NK-92 treated with Interleukin-12 subunit alpha and Interleukin-12 subunit beta, amount 100 ng/mL, for 24 hours (cell line): ENCODE data around the gene STUM.

Source experiments
- DNase-seq: peaks from one replicate; lab custom pipeline; 2025; lab: John Stamatoyannopoulos, UW

STUM gene

DNA sequence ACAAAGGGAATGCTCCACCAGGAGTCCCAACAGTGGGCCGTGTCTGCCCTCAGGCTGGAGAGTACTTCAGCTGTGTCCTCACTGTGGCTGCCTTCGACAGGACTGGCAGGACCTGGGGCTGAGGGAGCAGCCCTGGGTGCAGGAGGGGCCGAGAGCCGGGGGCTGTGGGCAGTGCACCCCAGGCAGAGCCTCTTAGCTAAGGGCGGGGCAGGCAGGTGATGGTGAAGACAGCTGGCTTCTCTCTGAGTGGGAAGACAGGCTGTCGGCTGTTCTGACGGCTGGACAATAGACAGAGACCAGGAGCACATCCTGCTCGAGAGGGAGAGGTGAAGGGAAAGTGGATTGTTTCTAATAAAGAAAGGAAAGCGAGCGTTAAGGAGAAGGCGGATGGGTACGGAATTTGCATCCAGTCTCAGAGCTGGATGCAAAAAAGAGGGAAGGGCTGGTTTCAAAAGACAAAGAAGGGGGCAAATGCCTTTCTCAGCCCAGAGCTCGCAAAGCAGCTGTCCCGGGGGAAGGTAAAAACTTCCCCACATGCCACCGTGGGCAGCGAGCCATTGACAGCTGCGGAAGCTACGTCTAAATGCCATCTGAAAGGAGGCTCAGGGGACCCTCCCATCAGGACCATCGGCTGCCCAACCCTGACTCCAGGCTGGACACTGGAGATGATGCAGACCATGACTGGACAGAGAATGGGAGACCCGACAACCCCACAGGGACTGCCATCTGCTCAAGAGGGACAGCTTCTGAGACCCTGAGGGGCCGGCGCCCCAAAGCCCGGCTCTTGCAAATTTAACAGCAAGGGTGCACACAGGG lies 92.0 kb downstream of the STUM start:
- DNase-seq = no peak

DNA sequence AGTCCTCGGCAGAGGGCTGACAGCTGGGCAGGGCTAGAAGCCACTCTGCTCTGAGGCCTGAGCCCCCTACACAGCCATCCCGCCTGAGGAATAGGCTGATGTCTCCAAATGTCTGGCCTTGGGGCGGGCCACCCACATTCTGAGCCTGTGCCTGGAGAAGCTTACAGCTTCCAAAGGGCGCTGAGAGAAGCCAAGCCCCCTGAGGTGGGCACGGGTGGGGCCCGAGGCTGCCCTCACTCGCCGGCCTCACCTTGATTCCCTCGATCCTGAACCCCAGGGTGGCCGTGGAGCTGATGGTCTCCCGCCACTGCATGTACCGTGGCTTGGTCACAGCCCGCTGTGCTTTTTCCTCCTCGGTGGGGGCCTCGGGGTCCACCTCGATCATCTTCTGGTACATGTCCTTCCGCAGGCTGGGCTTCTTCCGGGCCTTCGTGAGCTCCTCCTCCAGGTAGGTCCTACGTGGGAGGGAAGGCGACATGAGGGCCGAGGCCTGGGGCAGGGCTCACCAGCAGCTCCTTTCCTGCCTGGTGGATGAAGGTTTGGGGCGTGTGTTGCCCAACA lies 93.2 kb downstream of the STUM start:
- DNase-seq = no peak

DNA sequence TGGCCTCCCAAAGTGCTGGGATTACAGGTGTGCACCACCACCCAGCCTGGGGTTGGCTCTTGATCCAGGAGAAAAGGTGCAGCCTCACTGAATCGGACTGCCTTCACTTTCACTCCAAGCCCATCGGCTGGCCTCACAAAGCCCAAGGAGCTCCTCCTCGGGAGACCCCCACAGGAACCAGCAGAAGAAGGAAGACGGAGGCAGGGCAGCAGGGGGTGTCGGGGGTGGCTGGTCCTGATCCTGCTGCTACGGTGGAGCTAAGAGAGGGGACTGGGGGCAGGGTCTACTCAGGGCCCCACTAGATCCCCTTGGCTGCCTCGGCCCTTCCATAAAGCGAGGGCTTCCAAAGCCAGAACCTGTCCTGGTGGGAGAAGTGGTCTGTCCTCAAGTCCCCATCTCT lies 93.9 kb downstream of the STUM start:
- DNase-seq = no peak

DNA sequence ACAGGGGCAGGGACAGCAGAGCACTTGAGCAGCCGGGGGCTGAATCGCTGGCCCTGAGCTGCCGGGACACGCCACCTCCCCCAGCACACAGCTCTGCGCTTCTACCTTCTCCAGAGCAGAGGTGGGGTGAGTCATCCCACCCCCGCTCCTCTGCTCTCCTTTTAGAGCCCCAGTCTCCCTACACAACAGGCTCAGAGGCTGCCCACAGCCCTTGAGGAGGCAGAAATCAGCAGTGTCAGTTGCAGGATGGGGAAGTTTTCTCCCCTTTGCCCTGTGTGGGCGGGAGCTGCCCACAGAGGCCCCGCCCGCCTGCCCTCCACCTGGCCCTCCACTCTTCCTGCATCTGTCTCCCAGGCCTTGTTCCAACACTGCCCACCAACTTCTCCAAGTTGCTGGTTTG lies 94.6 kb downstream of the STUM start:
- DNase-seq = no peak

DNA sequence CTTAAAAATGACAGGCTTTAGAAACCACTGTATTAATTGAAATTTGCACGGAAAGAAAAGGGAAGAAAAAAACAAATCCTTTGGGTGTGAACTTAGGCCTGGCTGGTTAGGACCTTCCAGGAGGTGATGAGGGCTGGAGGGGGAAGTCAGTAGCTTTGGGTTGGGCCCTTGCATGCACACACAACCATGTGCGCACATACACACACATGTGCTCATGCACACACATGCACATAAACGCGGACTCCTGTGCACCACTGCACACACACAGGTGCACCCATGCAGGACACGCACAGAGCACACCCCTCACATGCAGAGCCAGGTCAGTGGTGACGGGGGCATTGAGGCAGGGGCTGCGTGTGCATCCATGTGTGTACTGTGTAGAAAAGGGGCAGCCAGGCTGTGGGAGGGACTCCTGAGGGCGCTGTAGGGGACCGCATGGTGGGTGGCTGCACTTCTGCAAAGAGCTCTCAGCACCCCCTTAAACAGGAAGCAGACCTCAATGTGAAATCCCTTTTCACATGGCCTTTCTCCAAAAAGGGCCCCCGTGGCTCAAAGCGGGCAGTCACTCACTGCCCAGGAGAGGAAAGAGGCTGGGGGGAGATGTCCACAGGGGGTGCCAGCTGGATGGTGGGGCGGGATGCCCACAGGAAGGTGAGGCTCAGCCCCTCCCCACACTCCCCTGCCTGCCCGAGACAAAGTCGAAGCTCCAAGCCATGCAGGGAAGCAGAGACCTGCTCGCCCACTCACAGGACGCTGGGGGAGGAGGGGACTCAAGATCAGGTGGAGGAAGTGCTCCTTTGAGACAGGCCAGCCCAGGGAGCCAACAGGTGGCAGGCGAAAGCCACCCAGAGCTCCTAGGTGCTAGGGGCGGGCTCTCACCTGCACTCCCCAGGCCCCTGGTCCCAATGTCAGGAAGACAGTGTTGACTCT lies 95.3 kb downstream of the STUM start:
- DNase-seq = no peak

DNA sequence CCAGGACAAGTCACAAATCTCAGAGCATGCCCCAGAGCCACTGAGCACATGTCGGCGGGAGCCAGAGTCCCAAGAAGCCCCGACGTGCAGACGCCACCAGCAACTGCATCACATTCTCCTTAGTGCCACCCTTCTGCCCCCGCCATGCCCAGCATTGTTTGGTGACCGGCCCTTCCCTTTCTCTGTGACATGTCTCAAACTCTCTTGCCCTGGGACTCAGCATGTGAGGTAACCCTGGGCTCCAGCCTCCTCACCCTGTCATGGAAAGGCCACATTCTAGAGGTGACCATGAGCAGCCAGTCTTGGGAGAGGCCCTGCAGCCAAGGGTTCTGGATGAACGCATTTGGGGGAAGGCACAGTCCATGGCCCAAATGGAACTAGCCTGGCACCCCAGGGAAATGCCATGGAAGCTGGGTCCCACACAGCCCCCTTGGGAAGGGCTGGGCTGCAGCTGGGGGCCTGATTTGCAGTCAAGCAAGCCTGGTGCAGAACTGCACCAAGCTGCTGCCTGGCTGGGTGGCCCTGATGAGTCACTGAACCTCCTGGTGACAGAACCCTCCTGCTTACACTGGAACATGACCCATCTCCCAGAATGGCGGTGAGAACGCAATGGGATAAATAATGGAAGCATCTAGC lies 96.1 kb downstream of the STUM start:
- no peak for DNase-seq

DNA sequence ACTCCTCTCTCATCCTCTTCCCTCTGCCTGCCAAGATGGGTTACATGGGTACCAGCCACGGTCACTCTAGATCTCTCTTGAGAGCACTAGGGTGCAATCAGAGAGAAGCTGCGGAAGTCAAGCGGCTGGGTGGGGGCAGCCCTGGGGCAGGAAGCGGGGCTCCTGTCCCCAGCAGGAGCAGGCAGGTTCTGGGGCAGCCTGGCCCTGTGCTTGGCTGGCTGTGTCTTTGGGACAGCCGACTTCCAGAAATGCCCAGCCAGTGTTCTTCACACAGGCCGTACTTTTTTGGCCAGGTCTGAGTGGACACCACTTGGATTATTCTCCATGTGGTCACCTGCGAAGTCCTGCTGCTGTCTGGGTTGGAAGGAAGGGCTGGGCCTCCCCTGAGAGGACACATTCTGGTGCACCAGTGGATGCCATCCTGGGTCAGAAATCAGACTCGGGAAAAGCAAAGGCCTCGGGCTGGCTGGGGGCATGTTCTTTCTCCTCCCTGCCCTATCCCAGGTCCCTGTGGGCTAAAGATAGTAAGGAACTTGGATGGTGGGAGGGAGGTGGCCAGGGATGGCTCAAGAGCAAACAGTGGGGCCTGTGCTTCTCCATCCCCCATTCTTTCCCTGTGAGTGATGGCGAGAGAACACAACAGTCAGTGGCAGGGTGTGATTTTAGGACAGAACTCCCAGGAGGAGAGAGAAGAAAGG lies 96.9 kb downstream of the STUM start:
- DNase-seq = no peak

DNA sequence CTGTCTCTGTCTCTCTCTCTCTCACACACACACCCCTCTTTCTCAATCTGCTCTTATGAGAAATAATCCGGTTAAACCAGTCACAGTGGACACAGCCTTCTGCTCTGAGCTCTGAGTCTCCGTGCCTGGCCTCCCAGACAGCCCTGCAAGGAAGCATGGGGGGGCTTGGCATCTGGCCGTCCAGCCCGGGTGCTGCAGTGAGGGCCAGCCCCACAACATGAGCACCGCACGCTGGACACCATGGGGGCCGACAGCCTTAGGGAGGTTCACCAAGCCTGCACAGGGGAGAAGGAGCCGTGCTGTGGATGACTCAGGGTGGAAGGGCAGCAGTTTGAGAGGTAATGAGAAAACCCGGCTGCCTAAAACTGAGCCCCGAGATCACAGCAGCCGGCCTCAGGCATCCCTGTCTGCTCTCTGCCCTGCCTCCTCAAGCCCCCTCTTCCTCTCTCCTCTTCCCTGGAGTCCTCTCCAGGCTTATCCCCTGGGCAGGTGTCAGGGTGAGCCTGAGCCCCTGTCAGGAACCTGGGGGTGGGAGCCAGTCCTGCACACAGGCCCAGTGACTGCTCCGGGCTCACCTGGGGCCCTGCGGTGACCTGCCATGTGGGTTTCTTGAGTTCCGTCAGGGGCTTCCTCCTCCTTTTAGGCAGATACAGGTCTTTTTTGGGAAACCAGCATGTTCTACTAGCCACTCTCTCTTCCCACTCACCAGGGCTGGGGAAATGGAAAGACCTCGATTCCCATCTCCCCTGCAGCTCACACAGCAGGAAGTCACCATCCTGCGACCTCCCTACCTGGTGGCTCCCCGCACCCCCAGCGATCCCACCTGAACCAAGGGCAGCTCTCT lies 97.7 kb downstream of the STUM start:
- DNase-seq = no peak

DNA sequence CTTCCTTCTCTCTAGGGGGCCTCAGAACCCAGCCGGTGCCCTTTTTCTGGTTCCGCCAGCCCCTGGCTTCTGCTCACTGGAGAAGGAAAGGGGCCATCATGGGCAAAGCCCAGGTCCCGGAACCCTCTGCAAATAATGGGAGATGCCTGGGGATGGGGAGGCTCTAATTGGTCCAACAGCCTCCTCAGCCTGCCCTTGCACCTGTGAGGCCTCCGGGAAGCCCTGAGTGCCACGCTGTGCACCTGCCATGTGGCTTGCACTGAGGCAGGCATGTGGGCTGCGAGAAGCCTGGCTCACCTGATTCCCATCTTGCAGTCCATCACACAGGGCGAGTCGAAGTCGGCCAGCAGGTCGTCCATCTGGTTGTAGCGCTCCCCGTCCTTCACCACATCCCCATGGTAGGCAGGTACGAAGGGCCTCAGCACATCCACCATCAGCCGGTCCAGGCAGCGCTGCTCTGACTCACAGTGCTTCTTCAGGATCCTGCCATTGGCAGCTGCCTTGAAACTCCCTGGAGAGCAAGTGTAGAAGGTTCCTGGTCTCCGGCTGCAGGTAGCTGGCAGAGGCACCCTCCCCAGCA lies 98.4 kb downstream of the STUM start:
- no peak for DNase-seq

DNA sequence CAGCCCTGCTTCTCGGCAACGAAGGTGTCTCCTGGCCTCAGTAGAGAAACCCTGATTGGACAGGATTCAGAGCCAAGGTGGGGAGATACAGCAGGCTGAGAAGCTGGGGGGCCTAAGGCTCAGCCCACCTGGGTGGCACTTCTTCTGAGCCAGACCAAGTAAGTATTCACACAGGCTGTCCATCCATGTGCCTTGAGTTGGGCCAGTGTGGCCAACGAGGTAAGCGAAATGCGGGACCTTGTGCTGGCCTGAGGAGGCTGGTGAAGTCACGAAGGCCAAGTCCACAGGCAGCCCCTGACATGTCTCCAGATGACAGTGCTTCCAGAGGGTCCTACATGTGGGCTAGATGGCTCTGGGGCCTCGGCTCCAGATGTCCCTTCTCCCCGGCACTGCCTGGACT lies 99.2 kb downstream of the STUM start:
- no peak for DNase-seq

DNA sequence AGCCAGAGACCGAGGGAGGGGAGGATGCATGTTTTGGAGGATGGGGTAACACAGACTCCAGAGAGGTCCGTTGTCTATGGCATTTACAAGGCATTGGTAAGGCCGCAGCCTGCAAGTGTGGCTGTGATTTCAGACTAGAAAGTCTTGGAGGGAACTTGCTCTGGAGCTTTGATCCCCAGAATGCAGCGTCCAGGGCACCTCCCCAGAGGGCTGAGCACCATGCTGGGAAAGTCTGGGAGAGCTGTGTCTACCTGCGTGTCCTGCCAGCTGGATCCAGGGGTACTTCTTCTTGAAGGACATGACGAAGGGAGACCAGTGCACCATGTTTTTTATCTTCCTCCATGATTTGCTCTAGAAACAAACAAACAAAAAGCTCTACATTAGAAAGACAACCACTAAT lies 99.9 kb downstream of the STUM start:
- no peak for DNase-seq

DNA sequence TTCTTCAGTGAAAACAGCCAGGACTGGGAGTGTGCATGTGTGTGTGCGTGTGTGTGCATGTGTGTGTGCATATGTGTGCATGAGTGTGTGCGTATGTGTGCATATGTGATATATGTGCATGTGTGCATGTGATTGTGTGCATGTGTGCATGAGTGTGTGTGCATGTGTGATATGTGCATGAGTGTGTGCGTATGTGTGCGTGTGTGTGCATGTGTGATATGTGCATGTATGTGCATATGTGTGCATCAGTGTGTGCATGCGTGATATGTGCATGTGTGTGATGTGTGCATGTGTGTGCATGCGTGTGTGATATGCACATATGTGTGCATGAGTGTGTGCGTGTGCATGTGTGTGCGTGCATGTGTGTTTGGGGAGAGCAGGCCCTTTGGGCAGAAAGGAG lies 100.7 kb downstream of the STUM start:
- no peak for DNase-seq

DNA sequence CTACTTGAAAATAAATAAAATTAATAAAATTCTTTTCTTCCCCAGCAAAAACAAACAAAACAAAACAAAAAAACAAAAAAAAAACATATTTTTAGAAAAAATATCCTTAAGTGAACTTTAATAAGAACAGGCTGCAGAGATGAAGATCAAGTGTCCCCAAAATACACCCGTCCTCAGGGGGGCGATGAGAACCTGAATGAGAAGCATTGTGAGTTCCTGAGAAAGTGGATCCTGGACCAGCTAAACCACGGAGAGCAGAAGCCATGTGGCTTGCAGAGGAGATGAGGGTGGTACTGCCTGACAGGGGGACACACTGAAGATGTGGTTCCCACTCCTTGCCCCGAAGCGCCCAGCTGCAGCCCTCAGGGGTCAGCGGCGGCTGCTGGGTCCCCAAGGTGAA lies 101.2 kb downstream of the STUM start:
- DNase-seq = no peak

DNA sequence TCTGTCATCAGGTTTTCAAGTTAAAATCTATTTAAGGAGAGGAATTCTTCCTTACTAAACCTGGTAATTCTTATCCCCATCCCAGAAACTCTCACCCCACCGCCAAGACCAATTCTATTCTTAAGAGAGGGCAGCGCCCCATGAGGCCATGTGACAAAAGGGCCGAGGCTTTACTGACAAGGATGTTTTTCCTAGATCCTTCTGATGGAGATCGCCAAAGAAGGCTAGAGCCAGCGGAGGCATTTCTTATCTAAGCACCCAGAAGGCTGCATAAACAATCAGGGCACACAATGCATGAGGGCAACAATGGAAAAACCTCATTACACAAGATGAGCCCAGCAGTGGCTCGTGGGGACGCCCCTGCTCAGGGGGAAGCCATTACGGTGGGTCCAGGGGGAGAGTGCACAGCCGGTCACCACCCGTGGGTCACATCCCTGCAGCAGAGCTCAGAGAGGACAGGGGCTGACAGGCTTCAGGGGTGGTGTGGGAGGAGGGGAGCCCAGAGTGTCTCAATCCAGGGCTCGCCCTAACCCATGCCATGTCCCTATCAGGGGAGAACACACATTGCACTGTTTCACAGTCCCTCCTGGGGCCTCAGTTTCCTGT lies 101.8 kb downstream of the STUM start:
- no peak for DNase-seq

DNA sequence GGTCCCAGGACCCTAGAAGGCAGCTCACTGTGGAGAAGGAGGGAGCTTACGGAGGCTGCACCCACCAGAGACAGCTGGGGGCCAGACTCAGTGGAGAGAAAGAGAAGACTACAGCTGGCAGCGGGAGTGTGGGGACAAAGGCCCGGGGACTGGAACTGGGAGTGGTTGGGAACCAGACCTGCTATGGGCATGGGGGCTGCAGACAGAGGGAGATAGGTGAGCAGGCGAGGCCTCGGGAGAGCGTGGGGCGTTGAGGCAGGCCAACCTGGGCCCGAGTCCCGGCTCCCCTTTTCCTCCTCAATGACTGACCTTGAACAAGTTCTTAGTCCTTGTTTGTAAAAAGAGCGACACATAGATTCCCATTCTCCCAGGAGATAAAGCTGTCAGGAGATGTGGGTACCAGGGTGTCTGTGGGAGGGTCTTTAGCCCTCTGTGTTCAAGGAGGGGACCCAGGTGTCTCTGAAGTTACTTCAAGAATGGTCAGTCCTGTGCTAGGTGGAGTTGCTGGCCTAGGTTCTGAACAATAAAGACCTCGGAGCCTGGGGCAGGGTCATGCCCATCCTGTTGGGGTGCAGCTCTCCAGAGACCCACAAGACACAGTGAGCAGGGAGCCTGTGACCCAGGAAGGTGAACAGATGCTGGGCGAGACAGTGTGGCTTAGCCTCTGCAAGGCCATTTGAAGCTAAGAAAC lies 102.6 kb downstream of the STUM start:
- DNase-seq = no peak

DNA sequence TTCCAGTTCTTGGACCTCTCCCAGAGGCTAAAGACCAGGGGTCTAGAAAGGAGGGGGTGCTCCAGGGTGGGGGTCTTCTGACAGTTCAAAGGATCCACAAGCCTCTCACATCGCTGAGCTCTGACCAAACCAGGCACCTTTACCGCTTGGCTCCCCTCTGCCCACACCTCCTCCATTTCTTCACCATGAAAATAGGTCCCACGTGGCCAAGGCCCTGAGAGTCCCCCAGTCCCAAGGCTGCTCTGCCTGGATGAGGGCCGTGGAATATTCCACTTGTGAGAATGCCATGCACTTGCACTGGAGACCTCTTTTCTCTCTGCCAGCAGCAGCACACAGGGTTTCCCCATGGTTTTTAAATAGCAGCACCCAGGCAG lies 103.2 kb downstream of the STUM start:
- DNase-seq = no peak

DNA sequence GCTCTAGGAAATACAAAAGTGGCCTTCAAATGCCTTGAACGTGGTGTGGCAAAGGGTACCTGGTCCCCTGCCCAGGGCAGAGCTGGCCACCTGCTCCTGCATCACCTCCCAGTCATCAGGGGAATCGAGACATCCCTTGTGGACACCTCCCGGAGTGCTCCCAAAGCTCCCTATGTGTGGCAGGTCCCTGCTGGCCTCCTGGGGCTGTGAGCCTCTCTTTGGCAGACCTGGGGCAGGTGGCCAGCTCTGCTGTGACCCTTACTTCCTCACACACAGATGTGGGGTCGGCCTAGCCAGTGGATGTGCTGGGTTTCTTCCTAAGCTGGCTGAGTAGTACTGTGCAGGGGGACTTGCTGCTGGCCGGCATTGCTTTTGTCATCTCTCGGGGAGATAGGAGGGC lies 104.0 kb downstream of the STUM start:
- no peak for DNase-seq

DNA sequence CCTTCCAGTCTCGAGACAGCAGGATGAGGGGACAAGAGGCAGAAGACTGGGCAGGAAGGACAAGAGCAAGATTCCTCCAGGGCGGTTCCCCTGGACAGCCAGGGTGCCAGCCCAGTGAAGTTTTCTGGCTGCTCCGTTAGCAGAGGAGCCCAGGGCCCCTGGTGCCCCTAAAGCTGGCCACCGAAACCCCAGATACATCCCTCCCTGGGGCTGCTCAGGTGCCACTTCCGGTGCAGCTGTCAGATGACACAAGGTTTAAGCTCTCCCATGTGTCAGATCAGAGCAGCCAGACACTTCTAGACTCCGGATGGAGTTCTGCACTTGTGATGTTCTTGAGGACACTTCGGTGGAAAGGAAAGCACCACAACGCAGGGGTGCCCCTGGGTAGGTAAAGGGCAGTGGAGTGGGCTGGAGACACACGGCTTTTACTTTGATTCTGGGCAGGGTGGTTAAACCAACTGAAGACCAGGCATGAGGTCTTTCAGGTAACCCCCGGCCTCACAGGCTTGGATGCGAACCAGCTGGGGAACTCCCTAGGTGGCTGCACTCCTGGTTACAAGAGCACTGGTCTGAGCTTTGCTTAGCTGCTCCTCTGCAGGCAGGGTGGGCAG lies 104.9 kb downstream of the STUM start:
- peak; percentile 19 for DNase-seq

DNA sequence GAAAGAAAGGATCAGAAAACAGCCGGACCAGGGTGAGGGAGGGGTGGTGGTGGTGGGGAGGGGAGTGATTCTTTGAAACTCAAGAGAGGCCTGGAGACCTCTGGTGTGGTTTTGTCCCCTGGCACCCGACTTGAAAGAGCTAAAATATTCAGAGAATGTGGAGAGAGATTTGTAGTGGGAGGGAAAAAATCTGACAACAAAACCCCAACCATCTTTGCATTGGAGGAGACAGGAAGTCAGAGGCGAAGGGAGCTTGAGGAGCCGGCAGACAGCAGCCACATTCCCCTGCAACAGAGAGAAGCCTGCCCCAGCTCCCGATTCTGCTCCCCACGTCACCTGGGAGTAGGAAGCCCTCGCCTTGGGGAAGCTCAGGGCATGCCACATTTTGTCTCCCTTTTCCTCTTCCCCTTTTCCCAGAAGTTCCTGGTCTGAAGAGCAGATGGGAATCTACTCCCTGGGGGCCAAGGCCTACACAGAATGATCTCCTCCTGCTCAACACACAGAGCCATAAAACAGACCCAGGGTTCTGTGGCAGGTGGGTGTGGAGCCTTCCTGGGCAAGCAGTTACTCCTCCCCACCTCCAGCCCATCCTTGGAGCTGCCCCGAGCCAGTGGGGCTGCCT lies 105.6 kb downstream of the STUM start:
- no peak for DNase-seq
